Keratinocyte (primary cell): ENCODE results near the gene SMIM28. TPM values are rescaled to one million over a fixed set of nuclear protein-coding genes. Genes with fewer than 3 reads are reported as not detected.

ENCODE experiments used
- DNase-seq: peaks from one replicate; pipeline ENCODE4 v3.0.0-alpha.2; 2011; ENCODE audit warnings: low read depth, missing footprints, low spot score
- FAIRE-seq: peaks from 2 replicates; lab custom pipeline; 2011; peaks lifted over from hg19 to GRCh38; lab: Jason Lieb, UNC
- H2AFZ ChIP-seq: 2 replicates; pipeline ENCODE4 v1.6.0; 2012; ENCODE audit warnings: low read length, control low read depth, inconsistent platforms; ENCODE audit not compliant: control insufficient read depth
- H3K27ac ChIP-seq: 2 replicates; pipeline ENCODE4 v1.5.1; 2011; ENCODE audit warnings: low read length; ENCODE audit not compliant: control insufficient read depth, insufficient read depth
- H3K27me3 ChIP-seq: 3 replicates; pipeline ENCODE4 v1.6.0; 2011; ENCODE audit warnings: low read length; ENCODE audit not compliant: control insufficient read depth, insufficient read depth; ENCODE audit errors: extremely low read depth
- H3K36me3 ChIP-seq, 2 experiments: 2 replicates in 1 of 2; 3 replicates in 1 of 2; pipeline ENCODE4 v1.5.1; 2011; ENCODE audit warnings: low read length in 2 of 2, mild to moderate bottlenecking in 1 of 2; ENCODE audit not compliant: control insufficient read depth in 2 of 2, insufficient read depth in 2 of 2; ENCODE audit errors: extremely low read depth in 1 of 2
- H3K4me1 ChIP-seq: 3 replicates; pipeline ENCODE4 v1.5.1; 2011; ENCODE audit warnings: low read length; ENCODE audit not compliant: control insufficient read depth, insufficient read depth; ENCODE audit errors: extremely low read depth
- H3K4me2 ChIP-seq: 3 replicates; pipeline ENCODE4 v1.6.0; 2011; ENCODE audit warnings: low read depth, low read length; ENCODE audit not compliant: control insufficient read depth, insufficient read depth; ENCODE audit errors: extremely low read depth
- H3K4me3 ChIP-seq, 3 experiments: fragments of 200-600 bp in 1 of 3; sonication (generic) in 1 of 3; 2 replicates in 2 of 3; 3 replicates in 1 of 3; pipeline ENCODE4 v1.5.1; 2011 to 2016; ENCODE audit warnings: low read length in 3 of 3, mild to moderate bottlenecking in 3 of 3, control low read depth in 2 of 3, inconsistent platforms in 1 of 3, low read depth in 1 of 3, mixed read lengths in 1 of 3, mixed run types in 1 of 3, moderate library complexity in 1 of 3; ENCODE audit not compliant: control insufficient read depth in 2 of 3, insufficient read depth in 2 of 3; ENCODE audit errors: extremely low read depth in 1 of 3
- H3K79me2 ChIP-seq: 2 replicates; pipeline ENCODE4 v1.6.0; 2012; ENCODE audit warnings: low read length; ENCODE audit not compliant: control insufficient read depth, insufficient read depth
- H3K9ac ChIP-seq: 3 replicates; pipeline ENCODE4 v1.6.0; 2011; ENCODE audit warnings: low read length; ENCODE audit not compliant: control insufficient read depth, insufficient read depth; ENCODE audit errors: extremely low read depth
- H3K9me1 ChIP-seq: 3 replicates; pipeline ENCODE4 v1.6.0; 2011; ENCODE audit warnings: low read length; ENCODE audit not compliant: control insufficient read depth, insufficient read depth; ENCODE audit errors: extremely low read depth
- H3K9me3 ChIP-seq: 2 replicates; pipeline ENCODE4 v1.5.1; 2012; ENCODE audit warnings: low read depth, low read length; ENCODE audit not compliant: control insufficient read depth
- H4K20me1 ChIP-seq: 3 replicates; pipeline ENCODE4 v1.6.0; 2011; ENCODE audit warnings: low read length; ENCODE audit not compliant: control insufficient read depth, insufficient read depth; ENCODE audit errors: extremely low read depth
- EZH2 ChIP-seq: IDR thresholded peaks from one replicate; pipeline ENCODE4 v1.6.1; 2012; ENCODE audit warnings: inconsistent platforms, mild to moderate bottlenecking, low read length, moderate library complexity
- dilution Hi-C: fragments of 300-500 bp; cut with MboI; formaldehyde crosslinking; loops from one replicate; pipeline ENCODE4 v1.7.0; 2020; ENCODE audit warnings: low sequenced_read_pairs; ENCODE audit not compliant: extremely low pct_ligation_motif_present
- polyA plus RNA-seq, 5 experiments: library from polyadenylated mRNA; depleted of rRNA in 3 of 5; stranded (reverse) in 3 of 5; stranded (forward) in 1 of 5; unstranded in 1 of 5; fragments of >200 nt; gene quantifications; 1 replicate in 1 of 5; 2 replicates in 3 of 5; 3 replicates in 1 of 5; pipeline versions ENCODE4 v1.2.1 to v1.2.3, GENCODE V29; 2011 to 2012; ENCODE audit warnings: missing spikeins in 2 of 5, low read depth in 1 of 5, low replicate concordance in 1 of 5
- TF ChIP-seq, protein P1 (sequence below), 3 experiments: IDR thresholded peaks in 1 of 3; conservative IDR thresholded peaks in 1 of 3; optimal IDR thresholded peaks in 1 of 3; 2 replicates in 2 of 3; 3 replicates in 1 of 3; pipeline versions ENCODE3 to v1.5.1; 2011; ENCODE audit warnings: low read length in 3 of 3, mild to moderate bottlenecking in 3 of 3, moderate library complexity in 2 of 3, control low read depth in 1 of 3, inconsistent platforms in 1 of 3; ENCODE audit not compliant: insufficient read depth in 2 of 3; ENCODE audit errors: extremely low read depth in 1 of 3

The SMIM28 gene
- polyA plus RNA-seq, 1 donor (not counting 4 experiments of a cell fraction or from before 2014, with no cell fraction given): not detected

- H4K20me1 ChIP-seq: no peaks in the 10 kb centered on the region
- H2AFZ ChIP-seq: no peak overlapping the region
- DNase-seq (no peak), FAIRE-seq (no peak)
- no peak overlapping the region for H3K27ac ChIP-seq
- TF ChIP-seq, protein P1, sequence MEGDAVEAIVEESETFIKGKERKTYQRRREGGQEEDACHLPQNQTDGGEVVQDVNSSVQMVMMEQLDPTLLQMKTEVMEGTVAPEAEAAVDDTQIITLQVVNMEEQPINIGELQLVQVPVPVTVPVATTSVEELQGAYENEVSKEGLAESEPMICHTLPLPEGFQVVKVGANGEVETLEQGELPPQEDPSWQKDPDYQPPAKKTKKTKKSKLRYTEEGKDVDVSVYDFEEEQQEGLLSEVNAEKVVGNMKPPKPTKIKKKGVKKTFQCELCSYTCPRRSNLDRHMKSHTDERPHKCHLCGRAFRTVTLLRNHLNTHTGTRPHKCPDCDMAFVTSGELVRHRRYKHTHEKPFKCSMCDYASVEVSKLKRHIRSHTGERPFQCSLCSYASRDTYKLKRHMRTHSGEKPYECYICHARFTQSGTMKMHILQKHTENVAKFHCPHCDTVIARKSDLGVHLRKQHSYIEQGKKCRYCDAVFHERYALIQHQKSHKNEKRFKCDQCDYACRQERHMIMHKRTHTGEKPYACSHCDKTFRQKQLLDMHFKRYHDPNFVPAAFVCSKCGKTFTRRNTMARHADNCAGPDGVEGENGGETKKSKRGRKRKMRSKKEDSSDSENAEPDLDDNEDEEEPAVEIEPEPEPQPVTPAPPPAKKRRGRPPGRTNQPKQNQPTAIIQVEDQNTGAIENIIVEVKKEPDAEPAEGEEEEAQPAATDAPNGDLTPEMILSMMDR (optimal IDR thresholded peaks at IDR 0.05 in 1 of 3, IDR thresholded peaks at IDR 0.05 in 1 of 3, conservative IDR thresholded peaks at IDR 0.05 in 1 of 3; ENCODE audit: extremely low read depth in 1 of 3, insufficient read depth in 2 of 3, low read length in 3 of 3): no peak
- no peak for TF ChIP-seq EZH2
- H3K9me3 ChIP-seq: no peaks in the 10 kb centered on the region
- H3K9me1 ChIP-seq: no peaks in the 10 kb centered on the region
- H3K27me3 ChIP-seq: no peaks in the 10 kb centered on the region
- dilution Hi-C loops: no loop called here
- no peak overlapping the region for H3K9ac ChIP-seq
- peaks cover 23 to 31% of the 10 kb centered on the region in 2 experiments for H3K36me3 ChIP-seq
- H3K4me1 ChIP-seq: no peaks in the 10 kb centered on the region
- H3K79me2 ChIP-seq: no peaks in the 10 kb centered on the region
- H3K4me3 ChIP-seq: no peak overlapping the region
- H3K4me2 ChIP-seq: no peak overlapping the region
These were observed 52.8 kb downstream of the SMIM28 start for GRCh38 chr6:138430361-138431145.

GRCh38 chr6:138431256-138432062, 53.8 kb downstream of the SMIM28 start:
- dilution Hi-C loops: no loop called here
- no peak overlapping the region for H2AFZ ChIP-seq
- DNase-seq (no peak), FAIRE-seq (no peak)
- H4K20me1 ChIP-seq: no peaks in the 10 kb centered on the region
- H3K9me1 ChIP-seq: no peaks in the 10 kb centered on the region
- H3K4me2 ChIP-seq: no peak overlapping the region
- H3K4me1 ChIP-seq: no peaks in the 10 kb centered on the region
- no peak overlapping the region for H3K9ac ChIP-seq
- no peak overlapping the region for H3K27ac ChIP-seq
- H3K4me3 ChIP-seq: no peak overlapping the region
- TF ChIP-seq, protein P1 (optimal IDR thresholded peaks at IDR 0.05 in 1 of 3, IDR thresholded peaks at IDR 0.05 in 1 of 3, conservative IDR thresholded peaks at IDR 0.05 in 1 of 3; ENCODE audit: extremely low read depth in 1 of 3, insufficient read depth in 2 of 3, low read length in 3 of 3): no peak
- no peak for TF ChIP-seq EZH2
- H3K27me3 ChIP-seq: no peaks in the 10 kb centered on the region
- H3K36me3 ChIP-seq: peaks cover 23 to 25% of the 10 kb centered on the region in 2 experiments
- no peaks in the 10 kb centered on the region for H3K79me2 ChIP-seq
- no peaks in the 10 kb centered on the region for H3K9me3 ChIP-seq
